GM21360 (cell line): ENCODE data around the gene PLCB4.

Source experiments
- ATAC-seq: cut with Tn5 transposase; IDR thresholded peaks from one replicate; pipeline ENCODE4 v1.9.1; 2021; ENCODE audit warnings: mild to moderate bottlenecking, moderate library complexity; ENCODE audit not compliant: unreplicated experiment

Gene PLCB4

GRCh38 chr20:9059931-9060330 lies 9.0 kb upstream of the PLCB4 start:
- no peak for ATAC-seq

GRCh38 chr20:9061434-9061833 lies 7.5 kb upstream of the PLCB4 start:
- ATAC-seq: no peak

- ATAC-seq: no peak
Observed at GRCh38 chr20:9062066-9062465, 6.8 kb upstream of the PLCB4 start.

GRCh38 chr20:9066191-9066590 lies 2.7 kb upstream of the PLCB4 start:
- no peak for ATAC-seq

GRCh38 chr20:9068233-9068801 lies 570 bp upstream of the PLCB4 start:
- no peak for ATAC-seq

- no peak for ATAC-seq
Observed at GRCh38 chr20:9070304-9070703, 1.4 kb downstream of the PLCB4 start.

- ATAC-seq: no peak
Observed at GRCh38 chr20:9071976-9072726, 3.3 kb downstream of the PLCB4 start.

GRCh38 chr20:9072861-9073500 lies 4.1 kb downstream of the PLCB4 start:
- no peak for ATAC-seq

- ATAC-seq: no peak
Observed at GRCh38 chr20:9075264-9076095, 6.6 kb downstream of the PLCB4 start.

GRCh38 chr20:9076440-9076839 lies 7.6 kb downstream of the PLCB4 start:
- ATAC-seq: no peak

GRCh38 chr20:9078826-9079731 lies 10.2 kb downstream of the PLCB4 start:
- no peak for ATAC-seq

- no peak for ATAC-seq
Observed at GRCh38 chr20:9081423-9081966, 12.6 kb downstream of the PLCB4 start.

- ATAC-seq: no peak
Observed at GRCh38 chr20:9082741-9083140, 13.9 kb downstream of the PLCB4 start.

GRCh38 chr20:9087531-9088217 lies 18.8 kb downstream of the PLCB4 start:
- no peak for ATAC-seq

GRCh38 chr20:9088556-9088955 lies 19.7 kb downstream of the PLCB4 start:
- ATAC-seq: no peak

- no peak for ATAC-seq
Observed at GRCh38 chr20:9092113-9092512, 23.2 kb downstream of the PLCB4 start.

- no peak for ATAC-seq
Observed at GRCh38 chr20:9092655-9093054, 23.8 kb downstream of the PLCB4 start.

- ATAC-seq: no peak
Observed at GRCh38 chr20:9093218-9093957, 24.5 kb downstream of the PLCB4 start.

GRCh38 chr20:9099372-9099771 lies 30.5 kb downstream of the PLCB4 start:
- no peak for ATAC-seq
